ENCODE results near the gene FERD3L.

FERD3L gene

GRCh38 chr7:19116121-19117090 is 28.8 kb downstream of the FERD3L start:
- DNase-seq: no peak

GRCh38 chr7:19114551-19114855 is 30.7 kb downstream of the FERD3L start:
- DNase-seq: no peak

- no peak for DNase-seq
Measured at GRCh38 chr7:19113855-19114550, 31.2 kb downstream of the FERD3L start.

- DNase-seq: no peak
Measured at GRCh38 chr7:19113002-19113350, 32.2 kb downstream of the FERD3L start.

GRCh38 chr7:19112274-19113001 is 32.8 kb downstream of the FERD3L start:
- no peak for DNase-seq

- no peak for DNase-seq
Measured at GRCh38 chr7:19111474-19112273, 33.5 kb downstream of the FERD3L start.

- DNase-seq: no peak
Measured at GRCh38 chr7:19110776-19111175, 34.4 kb downstream of the FERD3L start.

- no peak for DNase-seq
Measured at GRCh38 chr7:19110026-19110730, 35.0 kb downstream of the FERD3L start.

GRCh38 chr7:19109000-19109946 is 35.9 kb downstream of the FERD3L start:
- DNase-seq: no peak

GRCh38 chr7:19107356-19108146 is 37.7 kb downstream of the FERD3L start:
- DNase-seq: no peak

- DNase-seq: no peak
Measured at GRCh38 chr7:19107081-19107355, 38.2 kb downstream of the FERD3L start.

- DNase-seq: no peak
Measured at GRCh38 chr7:19106241-19107080, 38.8 kb downstream of the FERD3L start.

- DNase-seq: no peak
Measured at GRCh38 chr7:19105546-19105945, 39.7 kb downstream of the FERD3L start.

- DNase-seq: no peak
Measured at GRCh38 chr7:19104811-19105210, 40.4 kb downstream of the FERD3L start.

- DNase-seq: no peak
Measured at GRCh38 chr7:19102884-19103283, 42.3 kb downstream of the FERD3L start.

- no peak for DNase-seq
Measured at GRCh38 chr7:19101909-19102308, 43.3 kb downstream of the FERD3L start.

GRCh38 chr7:19101472-19101871 is 43.7 kb downstream of the FERD3L start:
- no peak for DNase-seq

- DNase-seq: no peak
Measured at GRCh38 chr7:19099924-19100323, 45.3 kb downstream of the FERD3L start.

GRCh38 chr7:19099194-19099593 is 46.0 kb downstream of the FERD3L start:
- no peak for DNase-seq

Data from cortex of kidney (tissue), 1 donor.